IMR-90 (cell line): Measurements from ENCODE around the gene FCRLB. TPM values are rescaled to one million over a fixed set of nuclear protein-coding genes. Genes with fewer than 3 reads are reported as not detected.

Source experiments
- ATAC-seq: fragments of 200-7000 bp; cut with Tn5 transposase; 2 replicates; pipeline ENCODE4 v1.9.1; 2020; ENCODE audit warnings: low read depth, mild to moderate bottlenecking, moderate library complexity
- BruUV-seq: library from RNA; stranded (reverse); fragments of 400-500 nt; replicated peaks from 2 replicates; lab custom pipeline; 2021; lab: Mats Ljungman, UMichigan
- CTCF ChIA-PET: fragments of 300-600 bp; formaldehyde crosslinking; extraction: SDS; loops from one replicate; lab custom pipeline; 2021; ENCODE audit warnings: antibody characterized with exemption; lab: Yijun Ruan, JAX
- POLR2A ChIA-PET: fragments of 300-600 bp; sonication (Branson Sonifier 250); formaldehyde crosslinking; loops from one replicate; lab custom pipeline; 2022; ENCODE audit warnings: antibody characterized with exemption; ENCODE audit not compliant: unreplicated experiment; lab: Charles Lee
- DNase-seq: peaks from one replicate; pipeline ENCODE4 v3.0.0; 2013
- H2AFZ ChIP-seq: replicated peaks from 2 replicates; pipeline ENCODE3; 2013; ENCODE audit warnings: low read length, mild to moderate bottlenecking; ENCODE audit not compliant: poor library complexity
- H2AK5ac ChIP-seq: 2 replicates; pipeline ENCODE4 v1.6.1; 2013; ENCODE audit warnings: low read depth, low read length, inconsistent platforms
- H2AK9ac ChIP-seq: replicated peaks from 2 replicates; pipeline ENCODE3; 2013; ENCODE audit warnings: mild to moderate bottlenecking, low read depth, low read length, moderate library complexity; ENCODE audit not compliant: poor library complexity
- H2BK120ac ChIP-seq: 2 replicates; pipeline ENCODE4 v1.6.1; 2013; ENCODE audit warnings: low read depth, low read length, inconsistent platforms
- H2BK15ac ChIP-seq: 3 replicates; pipeline ENCODE4 v1.6.1; 2013; ENCODE audit warnings: low read depth, low read length, inconsistent platforms
- H2BK20ac ChIP-seq: 2 replicates; pipeline ENCODE4 v1.6.1; 2013; ENCODE audit warnings: low read depth, mild to moderate bottlenecking, inconsistent platforms, low read length, moderate library complexity
- H2BK5ac ChIP-seq: 2 replicates; pipeline ENCODE4 v1.6.1; 2013; ENCODE audit warnings: mild to moderate bottlenecking, low read depth, low read length, inconsistent platforms; ENCODE audit not compliant: poor library complexity, severe bottlenecking
- H3K14ac ChIP-seq: replicated peaks from 2 replicates; pipeline ENCODE4 v1.6.1; 2013; ENCODE audit warnings: low read depth, low read length, inconsistent platforms
- H3K18ac ChIP-seq: 2 replicates; pipeline ENCODE4 v1.6.1; 2013; ENCODE audit warnings: low read depth, low read length, control low read depth
- H3K23ac ChIP-seq: 2 replicates; pipeline ENCODE4 v1.6.1; 2013; ENCODE audit warnings: low read depth, low read length, inconsistent platforms
- H3K27ac ChIP-seq: 2 replicates; pipeline ENCODE4 v1.5.1; 2013; ENCODE audit warnings: mild to moderate bottlenecking, control low read depth, low read length; ENCODE audit not compliant: insufficient read depth
- H3K27me3 ChIP-seq: 2 replicates; pipeline ENCODE4 v1.6.1; 2013; ENCODE audit warnings: low read length; ENCODE audit not compliant: control insufficient read depth, insufficient read depth
- H3K36me3 ChIP-seq: 2 replicates; pipeline ENCODE4 v1.6.1; 2013; ENCODE audit warnings: low read length, mixed read lengths; ENCODE audit not compliant: control insufficient read depth, insufficient read depth
- H3K4ac ChIP-seq: 2 replicates; pipeline ENCODE4 v1.6.1; 2013; ENCODE audit warnings: low read depth, low read length, inconsistent platforms
- H3K4me1 ChIP-seq: 2 replicates; pipeline ENCODE4 v1.6.1; 2013; ENCODE audit warnings: low read length, mixed read lengths; ENCODE audit not compliant: control insufficient read depth, insufficient read depth
- H3K4me2 ChIP-seq: 2 replicates; pipeline ENCODE4 v1.6.1; 2013; ENCODE audit warnings: low read depth, mild to moderate bottlenecking, control low read depth, low read length, moderate library complexity
- H3K4me3 ChIP-seq: 2 replicates; pipeline ENCODE4 v1.5.1; 2013; ENCODE audit warnings: low read depth, mild to moderate bottlenecking, control low read depth, low read length, moderate library complexity; ENCODE audit not compliant: insufficient read depth
- H3K56ac ChIP-seq: 2 replicates; pipeline ENCODE4 v1.6.1; 2013; ENCODE audit warnings: low read length, inconsistent platforms; ENCODE audit not compliant: insufficient read depth; ENCODE audit errors: extremely low read depth
- H3K79me1 ChIP-seq, 2 experiments: 2 replicates each; pipeline ENCODE4 v1.6.1; 2013; ENCODE audit warnings: low read length in 2 of 2, inconsistent platforms in 1 of 2, low read depth in 1 of 2
- H3K9ac ChIP-seq: 2 replicates; pipeline ENCODE4 v1.6.1; 2013; ENCODE audit warnings: low read depth, low read length, control low read depth
- H3K9me1 ChIP-seq: 2 replicates; pipeline ENCODE4 v1.6.1; 2013; ENCODE audit warnings: low read length, inconsistent platforms; ENCODE audit not compliant: insufficient read depth
- H3K9me3 ChIP-seq: 2 replicates; pipeline ENCODE4 v1.6.1; 2013; ENCODE audit warnings: low read length; ENCODE audit not compliant: control insufficient read depth, insufficient read depth
- H4K20me1 ChIP-seq: 2 replicates; pipeline ENCODE4 v1.6.1; 2013; ENCODE audit warnings: low read length, inconsistent platforms; ENCODE audit not compliant: insufficient read depth
- H4K5ac ChIP-seq: 2 replicates; pipeline ENCODE4 v1.6.1; 2013; ENCODE audit warnings: mild to moderate bottlenecking, low read depth, low read length, control low read depth
- H4K8ac ChIP-seq, 2 experiments: 2 replicates each; pipeline ENCODE4 v1.6.1; 2013; ENCODE audit warnings: low read depth in 2 of 2, low read length in 2 of 2, control low read depth in 1 of 2, inconsistent platforms in 1 of 2
- H4K91ac ChIP-seq: 2 replicates; pipeline ENCODE4 v1.6.1; 2013; ENCODE audit warnings: low read depth, low read length, inconsistent platforms; ENCODE audit not compliant: insufficient read depth
- BHLHE40 ChIP-seq: fragments of 150-350 bp; IDR thresholded peaks from 2 replicates; pipeline ENCODE4 v1.6.1; 2016; ENCODE audit warnings: mild to moderate bottlenecking, low read depth, low read length
- CEBPB ChIP-seq: IDR thresholded peaks from 2 replicates; pipeline ENCODE4 v1.6.1; 2012; ENCODE audit warnings: low read depth, low read length, improper control_type of control experiment
- CHD1 ChIP-seq: IDR thresholded peaks from 2 replicates; pipeline ENCODE4 v1.6.1; 2012; ENCODE audit warnings: low read depth, low read length, improper control_type of control experiment
- CTCF ChIP-seq: conservative IDR thresholded peaks from 2 replicates; pipeline ENCODE4 v1.5.1; 2012; ENCODE audit warnings: mild to moderate bottlenecking, low read depth, low read length, improper control_type of control experiment
- ELK1 ChIP-seq: fragments of 150-350 bp; IDR thresholded peaks from 2 replicates; pipeline ENCODE4 v1.6.1; 2016; ENCODE audit warnings: low read depth, mild to moderate bottlenecking, low read length, moderate library complexity, borderline replicate concordance
- FOS ChIP-seq: fragments of 150-350 bp; IDR thresholded peaks from 2 replicates; pipeline ENCODE4 v1.6.1; 2016; ENCODE audit warnings: low read depth, low read length
- MAFK ChIP-seq: IDR thresholded peaks from 2 replicates; pipeline ENCODE4 v1.6.1; 2012; ENCODE audit warnings: low read depth, low read length, improper control_type of control experiment
- MAZ ChIP-seq: IDR thresholded peaks from 2 replicates; pipeline ENCODE4 v1.6.1; 2012; ENCODE audit warnings: low read depth, mild to moderate bottlenecking, low read length, improper control_type of control experiment, moderate library complexity, borderline replicate concordance
- MXI1 ChIP-seq: IDR thresholded peaks from 2 replicates; pipeline ENCODE4 v1.6.1; 2012; ENCODE audit warnings: low read depth, mild to moderate bottlenecking, low read length, moderate library complexity, borderline replicate concordance
- NFE2L2 ChIP-seq: fragments of 150-350 bp; IDR thresholded peaks from 2 replicates; pipeline ENCODE4 v1.6.1; 2016; ENCODE audit warnings: low read depth, mild to moderate bottlenecking, low read length
- POLR2A ChIP-seq: IDR thresholded peaks from 2 replicates; pipeline ENCODE4 v1.6.1; 2012; ENCODE audit warnings: mild to moderate bottlenecking, low read depth, low read length
- RAD21 ChIP-seq: IDR thresholded peaks from 2 replicates; pipeline ENCODE4 v1.6.1; 2012; ENCODE audit warnings: low read length, improper control_type of control experiment
- RCOR1 ChIP-seq: IDR thresholded peaks from 2 replicates; pipeline ENCODE4 v1.6.1; 2012; ENCODE audit warnings: mild to moderate bottlenecking, low read length, improper control_type of control experiment; ENCODE audit not compliant: insufficient replicate concordance
- RFX5 ChIP-seq: IDR thresholded peaks from 2 replicates; pipeline ENCODE4 v1.8.0; 2012; ENCODE audit warnings: low read depth, mild to moderate bottlenecking, low read length, moderate library complexity
- SMC3 ChIP-seq: fragments of 150-350 bp; IDR thresholded peaks from 2 replicates; pipeline ENCODE4 v1.6.1; 2016; ENCODE audit warnings: low read depth, mild to moderate bottlenecking, antibody characterized with exemption, low read length, moderate library complexity
- WGBS, 2 experiments: methylation state at CpG; one replicate each; pipeline versions ENCODE4 v1.1.5 to v1.1.7; 2013; ENCODE audit warnings: missing lambda C conversion rate in 2 of 2; ENCODE audit not compliant: insufficient read length in 1 of 2; ENCODE audit errors: extremely low coverage in 2 of 2; 5-methylcytosine and 5-hydroxymethylcytosine counted together
- dilution Hi-C: fragments of 300-500 bp; cut with HindIII; formaldehyde crosslinking; loops from one replicate; pipeline ENCODE4 v1.14.3; 2018; ENCODE audit warnings: low sequenced_read_pairs; ENCODE audit not compliant: unreplicated experiment
- in situ Hi-C: fragments of 300-500 bp; cut with MboI; formaldehyde crosslinking; loops from 3 replicates; pipeline ENCODE4 v1.14.3; 2019; ENCODE audit warnings: low sequenced_read_pairs, inconsistent platforms, mixed read lengths
- intact Hi-C: fragments of 100-400 bp; cut with micrococcal nuclease; formaldehyde crosslinking; loops from 2 replicates; pipeline ENCODE4 v1.10.0; 2022
- polyA plus RNA-seq, 3 experiments: library from polyadenylated mRNA; depleted of rRNA; stranded (reverse); fragments of >200 nt; gene quantifications; 2 replicates each; pipeline ENCODE4 v1.2.3, GENCODE V29; 2012; ENCODE audit warnings: low replicate concordance in 1 of 3
- total RNA-seq: library from RNA; depleted of rRNA; stranded (reverse); fragments of >200 nt; gene quantifications from 2 replicates; pipeline ENCODE4 v1.2.3, GENCODE V29; 2012

FCRLB gene
- total and polyA plus RNA-seq, 2 of the 4 experiments (the other 2 are of a cell fraction) = 0.90 to 2.2 TPM

- no peak overlapping the region for H2AFZ ChIP-seq
- H3K9me3 ChIP-seq = no peaks in the 10 kb centered on the region
- no TSS peak for BruUV-seq
- H2BK5ac ChIP-seq = no peak overlapping the region
- ChIA-PET POLR2A (no interaction called here), CTCF (interaction anchor here (0.6 kb wide), 1 partner anchor 204 kb away, joined by 3 read pairs; no protein-coding TSS in a partner anchor)
- H3K4ac ChIP-seq = no peak overlapping the region
- peaks cover 2% of the 10 kb centered on the region; the same call in 1 of the 2 replicates for H3K9me1 ChIP-seq
- H2AK5ac ChIP-seq = no peak overlapping the region
- H3K36me3 ChIP-seq = no peaks in the 10 kb centered on the region
- no peak for ATAC-seq
- H3K27ac ChIP-seq = no peak overlapping the region
- H4K91ac ChIP-seq = no peak overlapping the region
- in situ Hi-C loops (no loop called here), intact Hi-C loops (no loop called here), dilution Hi-C loops (no loop called here)
- H3K9ac ChIP-seq = no peak overlapping the region
- no peak for DNase-seq
- H4K8ac ChIP-seq = no peak overlapping the region
- TF ChIP-seq ELK1 (no peak), RCOR1 (no peak), CHD1 (no peak), MAFK (no peak), MXI1 (no peak), BHLHE40 (no peak), RFX5 (no peak), RAD21 (no peak), CEBPB (no peak), CTCF (no peak), FOS (no peak), SMC3 (no peak), POLR2A (no peak), MAZ (no peak), NFE2L2 (no peak)
- no peak overlapping the region for H2BK20ac ChIP-seq
- H4K20me1 ChIP-seq = peaks cover 3% of the 10 kb centered on the region; the same call in 1 of the 2 replicates
- H2BK15ac ChIP-seq = no peak overlapping the region
- WGBS, 2 experiments = 100% methylated on average over 1 of the region's 2 CpGs; no CpG with 5 or more reads in 1 of the 2 experiments
- no peak overlapping the region for H3K18ac ChIP-seq
- no peak overlapping the region for H3K4me3 ChIP-seq
- no peak overlapping the region for H3K23ac ChIP-seq
- no peak overlapping the region for H3K4me2 ChIP-seq
- H2AK9ac ChIP-seq = no peak overlapping the region
- no peaks in the 10 kb centered on the region for H3K27me3 ChIP-seq
- no peak overlapping the region for H3K56ac ChIP-seq
- H3K79me1 ChIP-seq = peaks cover 28 to 61% of the 10 kb centered on the region in 2 experiments
- no peak overlapping the region for H3K14ac ChIP-seq
- H2BK120ac ChIP-seq = no peak overlapping the region
- H4K5ac ChIP-seq = no peak overlapping the region
- H3K4me1 ChIP-seq = no peaks in the 10 kb centered on the region
Observed at GRCh38 chr1:161771973-161772372, 50.6 kb downstream of the FCRLB start.
